HK-2 (cell line): ENCODE results near the gene RAPGEF4.

ENCODE experiments used
- DNase-seq: peaks from one replicate; pipeline ENCODE4 v3.0.0-alpha.2; 2018; ENCODE audit not compliant: unreplicated experiment

Gene RAPGEF4

GRCh38 chr2:172823261-172823850 is 87.7 kb downstream of the RAPGEF4 start:
- no peak for DNase-seq

GRCh38 chr2:172826522-172826921 is 90.9 kb downstream of the RAPGEF4 start:
- DNase-seq: no peak

GRCh38 chr2:172829229-172829628 is 93.6 kb downstream of the RAPGEF4 start:
- DNase-seq: peak; percentile 45

DNA sequence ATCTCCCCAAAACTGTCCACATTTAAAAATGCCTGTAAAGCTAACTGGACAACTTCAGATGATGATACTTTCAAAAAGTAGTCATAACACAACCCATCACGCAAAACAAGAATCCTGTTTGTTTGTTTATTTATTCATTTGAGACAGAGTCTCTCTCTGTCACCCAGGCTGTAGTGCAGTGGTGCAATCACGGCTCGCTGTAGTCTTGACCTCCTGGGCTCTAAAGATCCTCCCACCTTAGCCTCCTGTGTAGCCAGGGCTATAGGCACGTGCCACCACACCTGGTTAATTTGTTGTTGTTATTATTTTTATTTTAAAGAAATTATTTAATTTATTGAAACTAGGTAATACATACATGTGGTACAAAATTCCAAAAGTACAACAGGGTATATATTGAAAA is 94.8 kb downstream of the RAPGEF4 start:
- DNase-seq: no peak

DNA sequence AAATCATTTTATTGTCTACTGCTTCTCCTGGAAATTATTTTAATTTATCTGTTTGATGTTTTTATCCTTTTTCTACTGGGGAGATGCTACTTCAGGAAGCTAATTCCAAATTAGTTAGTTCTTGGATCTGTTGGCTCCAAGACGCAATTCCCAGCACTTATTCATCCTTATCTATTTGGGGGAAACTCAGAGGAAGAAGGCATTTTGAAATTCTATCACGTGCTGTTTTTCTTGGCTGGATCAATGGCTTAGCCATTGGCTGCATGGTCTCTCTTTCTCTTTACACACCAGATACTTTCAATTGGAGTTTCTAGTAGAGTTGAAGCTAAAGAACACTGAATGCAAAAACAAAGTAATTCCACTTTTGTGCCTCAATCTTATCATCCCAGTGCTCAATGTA is 98.3 kb downstream of the RAPGEF4 start:
- DNase-seq: no peak

DNA sequence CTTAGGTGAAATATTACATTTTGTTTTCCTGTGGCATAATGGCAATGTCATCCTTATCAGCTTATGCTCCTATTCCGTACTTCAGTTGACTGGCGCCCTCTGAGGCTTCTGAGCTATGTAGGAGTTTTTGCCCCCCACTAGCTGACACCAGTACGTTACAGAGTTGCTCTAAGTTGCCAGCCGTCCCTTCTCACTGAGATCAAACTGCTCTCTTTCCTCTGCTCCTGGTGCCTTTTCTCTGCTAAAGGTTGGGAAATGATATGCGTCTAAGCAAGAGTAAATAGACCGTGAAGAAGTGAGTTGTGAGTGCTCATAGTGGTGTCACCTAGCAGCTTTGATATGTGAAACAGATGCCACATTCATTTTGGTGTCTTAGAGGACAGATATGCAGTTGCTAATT is 99.2 kb downstream of the RAPGEF4 start:
- DNase-seq: no peak

GRCh38 chr2:172836347-172836821 is 100.7 kb downstream of the RAPGEF4 start:
- DNase-seq: peak; percentile 39

GRCh38 chr2:172836827-172837226 is 101.2 kb downstream of the RAPGEF4 start:
- DNase-seq: no peak

GRCh38 chr2:172839446-172839845 is 103.8 kb downstream of the RAPGEF4 start:
- DNase-seq: no peak

DNA sequence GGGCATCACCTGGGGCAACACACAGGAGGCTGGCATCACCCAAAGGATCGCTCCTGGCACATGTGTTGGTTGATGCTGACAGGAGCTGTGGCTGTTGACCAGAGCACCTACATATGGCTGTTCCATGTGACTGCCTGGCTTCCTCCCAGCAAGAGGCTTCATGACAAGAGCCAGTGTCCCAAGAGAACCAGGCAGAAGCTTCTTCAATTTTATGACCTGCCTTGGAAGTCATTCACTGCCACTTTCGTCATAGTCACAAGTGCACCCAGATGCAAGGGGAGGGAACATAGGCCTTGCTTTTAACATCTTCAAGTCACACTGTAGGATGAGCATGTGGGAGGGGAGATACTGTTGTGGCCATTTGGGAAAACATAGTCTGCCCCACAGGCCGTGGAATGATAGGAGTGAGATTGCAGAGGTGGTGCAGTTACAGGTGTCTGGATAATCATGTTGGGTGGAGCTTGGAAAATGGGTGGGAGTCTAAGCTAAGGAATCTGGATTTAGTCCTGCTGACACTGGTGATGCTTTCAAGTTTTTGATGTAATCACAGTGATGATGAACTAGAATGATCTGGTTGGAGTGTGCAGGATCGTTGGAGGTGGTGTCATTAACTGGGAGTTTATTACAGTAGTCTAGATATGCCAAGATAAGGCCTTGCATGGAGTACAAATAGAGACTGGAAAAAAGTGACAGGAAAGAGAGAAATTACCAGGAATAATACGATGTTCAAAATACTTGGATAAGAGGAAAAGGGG is 107.0 kb downstream of the RAPGEF4 start:
- DNase-seq: no peak

DNA sequence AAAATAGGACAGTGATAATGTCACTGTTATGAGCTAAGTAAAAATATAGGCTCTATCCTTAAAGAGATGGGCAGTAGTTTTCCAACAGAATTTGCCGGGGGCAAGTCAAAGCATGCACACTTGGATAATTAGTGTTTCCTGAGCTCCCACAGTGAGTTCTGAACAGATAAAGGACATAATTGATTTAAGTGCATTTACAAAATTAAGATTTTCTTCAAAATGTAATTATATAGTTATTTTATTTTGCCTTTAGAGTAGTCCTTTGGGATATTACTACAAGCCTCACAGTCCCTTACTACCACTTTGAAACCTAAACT is 107.6 kb downstream of the RAPGEF4 start:
- no peak for DNase-seq

DNA sequence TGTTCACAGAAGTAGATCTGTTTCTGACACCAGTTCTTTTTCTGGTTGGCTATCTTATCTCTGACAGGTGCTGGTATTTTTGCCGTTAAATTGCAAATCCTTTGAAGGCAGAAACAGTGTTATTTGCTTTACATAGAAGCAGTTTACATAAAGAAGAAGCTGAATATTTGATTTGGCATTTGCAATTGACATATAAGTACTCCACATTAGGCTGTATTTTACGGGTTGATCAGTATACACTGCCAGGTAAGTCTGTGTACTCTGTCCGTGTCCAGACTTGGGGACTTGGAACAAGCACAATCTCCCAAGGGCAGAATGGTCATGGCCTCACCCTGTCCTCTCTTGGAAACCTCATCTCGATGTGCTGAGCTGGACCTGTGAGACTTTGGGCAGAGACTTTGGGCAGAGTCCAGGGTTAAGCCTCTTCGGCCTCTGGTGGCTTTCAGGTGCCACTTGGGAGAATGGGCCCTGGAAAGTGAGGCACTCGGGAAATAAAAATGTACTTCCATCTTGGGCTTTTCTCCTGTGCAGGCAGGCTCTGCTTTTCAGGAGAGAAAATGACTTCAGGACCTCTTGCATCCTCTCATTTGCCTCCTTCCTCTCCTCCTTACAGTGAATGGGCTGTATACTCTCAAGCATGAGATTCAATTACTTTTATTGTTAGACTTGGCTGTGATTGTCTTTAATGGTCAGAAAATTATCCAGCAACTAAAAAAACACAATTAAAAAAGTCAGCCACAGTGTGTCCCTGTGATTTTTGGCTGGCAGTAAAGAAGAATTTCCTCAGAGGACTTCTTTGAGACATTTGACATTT is 108.5 kb downstream of the RAPGEF4 start:
- DNase-seq: no peak

DNA sequence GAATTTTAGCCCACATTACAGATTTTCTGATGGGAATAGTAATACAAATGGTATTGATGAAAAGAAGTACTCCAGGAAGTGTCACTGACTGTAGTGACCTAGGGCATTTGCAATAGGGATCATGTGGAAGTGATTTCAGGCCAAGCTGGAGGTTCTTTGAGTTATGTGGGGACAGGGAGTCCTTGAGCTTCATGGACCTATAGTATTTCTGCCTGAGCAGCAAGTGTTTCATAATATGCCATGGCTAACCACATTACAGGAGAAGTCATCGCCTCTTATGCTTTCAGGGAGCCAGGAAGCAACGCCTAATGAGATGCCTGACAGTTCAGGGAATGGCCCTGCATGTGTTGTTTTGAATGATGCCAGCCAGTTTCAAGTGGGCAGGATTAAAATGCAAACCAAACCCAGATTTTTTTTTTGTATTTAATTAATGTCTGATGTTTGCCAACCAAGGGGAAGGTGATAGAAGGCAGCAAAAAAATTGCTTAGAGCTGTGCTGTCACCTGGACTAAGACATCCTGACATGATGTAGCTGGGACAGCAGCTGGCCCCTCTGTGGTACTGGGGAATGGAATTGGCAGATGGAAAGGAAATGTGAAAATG is 109.5 kb downstream of the RAPGEF4 start:
- no peak for DNase-seq

GRCh38 chr2:172846551-172846950 is 110.9 kb downstream of the RAPGEF4 start:
- DNase-seq: no peak

GRCh38 chr2:172847188-172847587 is 111.5 kb downstream of the RAPGEF4 start:
- no peak for DNase-seq

- no peak for DNase-seq
Measured at GRCh38 chr2:172848519-172848918, 112.9 kb downstream of the RAPGEF4 start.

DNA sequence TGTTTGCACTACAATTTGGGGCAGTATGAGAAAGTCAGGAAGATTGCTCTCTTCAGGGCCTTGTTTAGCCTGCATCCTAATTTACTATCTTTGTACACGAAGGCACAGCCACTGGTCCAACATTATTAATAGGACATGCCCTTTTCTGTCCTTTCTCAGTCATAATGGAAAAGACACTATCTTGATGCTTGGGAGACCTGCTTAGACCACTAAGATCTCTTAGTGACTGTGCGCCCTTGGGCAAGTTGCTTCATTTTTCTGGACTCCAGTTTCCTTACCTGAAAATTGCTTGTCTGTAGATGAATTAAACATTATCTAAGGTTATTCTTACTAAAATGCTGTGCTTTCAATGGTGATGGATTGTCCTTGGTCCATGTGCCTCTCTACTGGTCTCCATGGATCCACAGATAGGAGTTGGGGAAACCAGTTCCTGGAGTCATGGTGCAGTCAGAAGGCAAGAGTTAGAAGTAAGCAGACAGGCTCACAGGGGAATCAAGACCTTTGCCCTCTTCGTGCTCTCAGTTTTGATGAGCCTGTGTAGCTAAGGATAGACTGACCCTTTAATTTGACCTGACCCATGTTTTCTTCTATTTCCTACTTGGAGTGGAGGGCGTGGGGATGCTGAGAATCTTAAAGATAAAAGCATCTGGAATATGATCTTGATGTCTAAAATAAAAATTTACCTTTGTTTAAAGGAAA is 114.0 kb downstream of the RAPGEF4 start:
- no peak for DNase-seq

DNA sequence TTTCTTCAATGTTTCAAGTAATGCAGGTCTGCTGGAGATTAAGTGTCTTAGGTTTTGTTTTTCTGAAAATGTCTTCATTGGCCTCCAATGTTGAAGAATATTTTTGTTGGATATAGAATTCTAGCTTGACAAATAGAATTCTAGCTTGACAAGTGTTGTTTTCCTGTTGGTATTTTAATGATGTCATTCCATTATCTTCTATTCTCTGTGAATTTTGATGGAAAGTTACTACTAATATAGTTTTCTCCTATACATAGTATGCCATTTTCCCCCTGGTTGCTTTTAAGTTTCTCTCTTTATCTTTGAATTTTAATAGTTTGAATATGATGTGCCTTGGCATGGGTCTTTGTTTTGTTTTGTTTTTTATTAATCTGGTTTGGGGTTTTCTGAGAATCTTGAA is 119.9 kb downstream of the RAPGEF4 start:
- no peak for DNase-seq

GRCh38 chr2:172856606-172857005 is 121.0 kb downstream of the RAPGEF4 start:
- DNase-seq: no peak

GRCh38 chr2:172858473-172858745 is 122.8 kb downstream of the RAPGEF4 start:
- no peak for DNase-seq

- no peak for DNase-seq
Measured at GRCh38 chr2:172859581-172860335, 124.1 kb downstream of the RAPGEF4 start.
